CD14-positive monocyte (primary cell): ENCODE measurements around the gene TEX30. TPM values are rescaled to one million over a fixed set of nuclear protein-coding genes. Genes with fewer than 3 reads are reported as not detected.

Experiments used
- DNase-seq, 3 donors: peaks; one replicate each; pipeline ENCODE4 v3.0.0-alpha.2; 2011 to 2022
- H2AFZ ChIP-seq: 2 replicates; pipeline ENCODE4 v1.6.0; 2012; ENCODE audit warnings: mild to moderate bottlenecking, low read depth, low read length, inconsistent platforms; ENCODE audit not compliant: insufficient read depth, poor library complexity, severe bottlenecking
- H3K27ac ChIP-seq, 2 donors: 1 replicate in 1 of 2; 2 replicates in 1 of 2; pipeline ENCODE4 v1.5.1; 2012 to 2013; ENCODE audit warnings: low read length in 2 of 2, control low read depth in 1 of 2, inconsistent platforms in 1 of 2, low read depth in 1 of 2, mild to moderate bottlenecking in 1 of 2
- H3K27me3 ChIP-seq, 2 donors: one replicate each; pipeline versions ENCODE4 v1.6.0 to v1.6.1; 2011 to 2013; ENCODE audit warnings: low read length in 2 of 2; ENCODE audit not compliant: control insufficient read depth in 2 of 2, insufficient read depth in 2 of 2
- H3K36me3 ChIP-seq, 2 donors: replicated peaks in 1 of 2; 1 replicate in 1 of 2; 2 replicates in 1 of 2; pipeline versions ENCODE4 v1.5.1 to v1.6.1; 2012 to 2013; ENCODE audit warnings: low read length in 2 of 2, control low read depth in 1 of 2, inconsistent platforms in 1 of 2, mild to moderate bottlenecking in 1 of 2; ENCODE audit not compliant: insufficient read depth in 2 of 2, control insufficient read depth in 1 of 2
- H3K4me1 ChIP-seq, 2 donors: 1 replicate in 1 of 2; 2 replicates in 1 of 2; pipeline versions ENCODE4 v1.5.1 to v1.6.1; 2012 to 2013; ENCODE audit warnings: low read length in 2 of 2, control low read depth in 1 of 2, inconsistent platforms in 1 of 2, mild to moderate bottlenecking in 1 of 2, moderate library complexity in 1 of 2; ENCODE audit not compliant: insufficient read depth in 2 of 2, control insufficient read depth in 1 of 2
- H3K4me2 ChIP-seq: replicated peaks from 2 replicates; pipeline ENCODE3; 2012; ENCODE audit warnings: low read length, moderate library complexity, mild to moderate bottlenecking; ENCODE audit not compliant: poor library complexity, severe bottlenecking; ENCODE audit errors: extremely low read depth
- H3K4me3 ChIP-seq, 3 experiments: fragments of 200-600 bp in 1 of 3; sonication (generic) in 1 of 3; replicated peaks in 1 of 3; 1 replicate in 2 of 3; 2 replicates in 1 of 3; pipeline ENCODE4 v1.5.1; 2011 to 2013; ENCODE audit warnings: low read length in 3 of 3, mild to moderate bottlenecking in 3 of 3, control low read depth in 2 of 3, low read depth in 2 of 3, inconsistent platforms in 1 of 3, moderate library complexity in 1 of 3
- H3K79me2 ChIP-seq: 2 replicates; pipeline ENCODE4 v1.6.0; 2012; ENCODE audit warnings: mild to moderate bottlenecking, control low read depth, inconsistent platforms, low read length, moderate library complexity; ENCODE audit not compliant: insufficient read depth
- H3K9ac ChIP-seq: 2 replicates; pipeline ENCODE4 v1.6.0; 2017; ENCODE audit warnings: low read length, mild to moderate bottlenecking; ENCODE audit not compliant: insufficient read depth, poor library complexity, severe bottlenecking
- H3K9me3 ChIP-seq, 2 donors: replicated peaks in 1 of 2; 1 replicate in 1 of 2; 2 replicates in 1 of 2; pipeline versions ENCODE4 v1.5.1 to v1.6.1; 2012 to 2013; ENCODE audit warnings: low read length in 2 of 2, control low read depth in 1 of 2; ENCODE audit not compliant: control insufficient read depth in 1 of 2, insufficient read depth in 1 of 2
- H4K20me1 ChIP-seq: 2 replicates; pipeline ENCODE4 v1.6.0; 2012; ENCODE audit warnings: mild to moderate bottlenecking, low read length, control low read depth, moderate library complexity; ENCODE audit not compliant: insufficient read depth
- H3K27ac Mint-ChIP-seq, 7 donors: one replicate each; pipeline ENCODE4 v1.8.0; 2020; ENCODE audit warnings: mild to moderate bottlenecking in 7 of 7, mixed read lengths in 7 of 7, moderate library complexity in 6 of 7, inconsistent platforms in 2 of 7
- H3K27me3 Mint-ChIP-seq, 3 donors: one replicate each; pipeline ENCODE4 v1.8.0; 2021 to 2022; ENCODE audit warnings: low read depth in 3 of 3, mild to moderate bottlenecking in 3 of 3, mixed read lengths in 3 of 3, moderate library complexity in 3 of 3, inconsistent platforms in 1 of 3
- H3K36me3 Mint-ChIP-seq, 2 donors: one replicate each; pipeline ENCODE4 v1.8.0; 2020; ENCODE audit warnings: mixed read lengths in 2 of 2, inconsistent platforms in 1 of 2, mild to moderate bottlenecking in 1 of 2
- H3K4me1 Mint-ChIP-seq: one replicate; pipeline ENCODE4 v1.8.0; 2020; ENCODE audit warnings: mild to moderate bottlenecking, mixed read lengths
- H3K4me3 Mint-ChIP-seq, 2 donors: one replicate each; pipeline ENCODE4 v1.8.0; 2020; ENCODE audit warnings: mild to moderate bottlenecking in 2 of 2, mixed read lengths in 2 of 2, moderate library complexity in 1 of 2
- H3K9me3 Mint-ChIP-seq, 7 donors: one replicate each; pipeline ENCODE4 v1.8.0; 2020 to 2022; ENCODE audit warnings: mixed read lengths in 7 of 7, mild to moderate bottlenecking in 6 of 7, moderate library complexity in 6 of 7, inconsistent platforms in 2 of 7
- CTCF ChIP-seq: fragments of 200-600 bp; IDR thresholded peaks from one replicate; pipeline ENCODE4 v1.8.0; 2022; ENCODE audit warnings: antibody characterized with exemption, mild to moderate bottlenecking
- WGBS: methylation state at CpG from one replicate; pipeline ENCODE4 v1.1.5; 2013; ENCODE audit warnings: missing lambda C conversion rate; ENCODE audit not compliant: insufficient coverage; 5-methylcytosine and 5-hydroxymethylcytosine counted together
- intact Hi-C, 2 donors: fragments of 100-400 bp; cut with micrococcal nuclease; formaldehyde crosslinking; loops; one replicate each; pipeline versions ENCODE4 v1.15.0 to v1.15.1; 2023
- polyA plus RNA-seq, 3 donors: library from polyadenylated mRNA; depleted of rRNA in 1 of 3; unstranded in 2 of 3; stranded (reverse) in 1 of 3; fragments of 300-500 nt in 2 of 3; fragments of >200 nt in 1 of 3; fragmentation: Illumina TruSeq in 2 of 3; gene quantifications; 1 replicate in 2 of 3; 2 replicates in 1 of 3; pipeline ENCODE4 v1.2.3, GENCODE V29; 2012 to 2021

Gene TEX30
- polyA plus RNA-seq, 3 donors = 2.7 to 11.3 (median 10.9) TPM

- H3K4me3 Mint-ChIP-seq = no peak overlapping the region
- Histone ChIP-seq H3K36me3 (no peaks in the 10 kb centered on the region), H3K4me3 (no peak overlapping the region), H3K27ac (no peak overlapping the region), H3K79me2 (no peaks in the 10 kb centered on the region), H3K4me1 (no peaks in the 10 kb centered on the region), H3K27me3 (no peaks in the 10 kb centered on the region), H2AFZ (no peak overlapping the region), H3K4me2 (no peak overlapping the region), H4K20me1 (no peaks in the 10 kb centered on the region), H3K9me3 (peaks cover 0 to 1% of the 10 kb centered on the region in 2 donors), H3K9ac (no peak overlapping the region)
- intact Hi-C loops = no loop called here
- H3K9me3 Mint-ChIP-seq = peaks cover 0 to 2% (median 0%) of the 10 kb centered on the region in 7 donors
- no peak for DNase-seq
- 100% methylated on average over 2 of the region's 5 CpGs for WGBS
- H3K36me3 Mint-ChIP-seq = peaks cover 12% of the 10 kb centered on the region in 2 donors
- no peaks in the 10 kb centered on the region for H3K27me3 Mint-ChIP-seq
- no peak for TF ChIP-seq CTCF
- H3K27ac Mint-ChIP-seq = no peak overlapping the region
- no peaks in the 10 kb centered on the region for H3K4me1 Mint-ChIP-seq
These were observed 42.2 kb upstream of the TEX30 start for GRCh38 chr13:102815788-102816187.

GRCh38 chr13:102814793-102815192 lies 41.2 kb upstream of the TEX30 start:
- peaks cover 0 to 4% of the 10 kb centered on the region in 2 donors for H3K9me3 ChIP-seq
- H3K79me2 ChIP-seq = no peaks in the 10 kb centered on the region
- H3K4me1 Mint-ChIP-seq = no peaks in the 10 kb centered on the region
- H4K20me1 ChIP-seq = no peaks in the 10 kb centered on the region
- no peaks in the 10 kb centered on the region for H3K27me3 ChIP-seq
- H3K9ac ChIP-seq = no peak overlapping the region
- H3K4me3 Mint-ChIP-seq = no peak overlapping the region
- DNase-seq = no peak
- no peaks in the 10 kb centered on the region for H3K27me3 Mint-ChIP-seq
- no CpG with 5 or more reads among the region's 6 CpGs for WGBS
- H3K27ac Mint-ChIP-seq = no peak overlapping the region
- H3K36me3 Mint-ChIP-seq = peaks cover 10 to 12% of the 10 kb centered on the region in 2 donors
- H3K4me1 ChIP-seq = no peaks in the 10 kb centered on the region
- H3K4me2 ChIP-seq = no peak overlapping the region
- no peak overlapping the region for H3K4me3 ChIP-seq
- intact Hi-C loops = no loop called here
- H2AFZ ChIP-seq = no peak overlapping the region
- TF ChIP-seq CTCF = no peak
- peaks cover 0 to 4% (median 2%) of the 10 kb centered on the region in 7 donors for H3K9me3 Mint-ChIP-seq
- no peaks in the 10 kb centered on the region for H3K36me3 ChIP-seq
- H3K27ac ChIP-seq = no peak overlapping the region
